HCT116 (cell line): ENCODE results near the gene FAM111A. TPM values are rescaled to one million over a fixed set of nuclear protein-coding genes. Genes with fewer than 3 reads are reported as not detected.

Source experiments
- ATAC-seq: fragments of 200-7000 bp; cut with Tn5 transposase; 2 replicates; pipeline ENCODE4 v1.9.1; 2020; ENCODE audit warnings: mild to moderate bottlenecking, moderate library complexity
- BruUV-seq: library from RNA; stranded (reverse); fragments of 400-500 nt; replicated peaks from 2 replicates; lab custom pipeline; 2021; lab: Mats Ljungman, UMichigan
- CTCF ChIA-PET: fragments of 300-600 bp; sonication (Branson Sonifier 250); formaldehyde crosslinking; loops from one replicate; lab custom pipeline; 2021; ENCODE audit warnings: antibody characterized with exemption; lab: Charles Lee
- POLR2A ChIA-PET: fragments of 300-600, 350-600 bp; sonication (Branson Sonifier 250); formaldehyde crosslinking; loops from one replicate; lab custom pipeline; 2021; ENCODE audit warnings: antibody characterized with exemption; lab: Charles Lee
- RAD21 ChIA-PET, 2 experiments: fragments of 300-600 bp; sonication (Branson Sonifier 250); formaldehyde crosslinking; loops; one replicate each; lab custom pipeline; 2023; ENCODE audit warnings: low total read pairs in 2 of 2; ENCODE audit not compliant: uncharacterized antibody in 2 of 2, unreplicated experiment in 2 of 2, low non-redundant PET in 1 of 2; lab: Charles Lee
- DNase-seq: peaks from one replicate; pipeline ENCODE4 v3.0.0-alpha.2; 2010; ENCODE audit warnings: low read depth, low spot score
- H2AFZ ChIP-seq: fragments of 200-600 bp; shearing (Covaris generic), sonication (generic); 2 replicates; pipeline ENCODE4 v1.6.1; 2017; ENCODE audit warnings: low read depth, mixed run types, mixed read lengths, antibody characterized with exemption, low read length; ENCODE audit not compliant: poor library complexity, severe bottlenecking
- H3K27ac ChIP-seq: 2 replicates; pipeline ENCODE4 v1.5.1; 2012; ENCODE audit warnings: low read depth, low read length
- H3K27me3 ChIP-seq: fragments of 200-600 bp; sonication (generic); 2 replicates; pipeline ENCODE4 v1.6.1; 2016; ENCODE audit warnings: mixed run types, low read length, mixed read lengths; ENCODE audit not compliant: insufficient read depth
- H3K36me3 ChIP-seq, 2 experiments: fragments of 200-500 bp in 1 of 2; fragments of 200-600 bp in 1 of 2; sonication (Bioruptor generic) in 1 of 2; sonication (generic) in 1 of 2; 2 replicates each; pipeline versions ENCODE4 v1.5.1 to v1.6.1; 2014 to 2016; ENCODE audit warnings: low read length in 2 of 2, inconsistent platforms in 1 of 2, mixed read lengths in 1 of 2, mixed run types in 1 of 2; ENCODE audit not compliant: insufficient read depth in 2 of 2, control insufficient read depth in 1 of 2
- H3K4me1 ChIP-seq, 2 experiments: fragments of 200-600 bp in 1 of 2; sonication (generic) in 1 of 2; 2 replicates each; pipeline versions ENCODE4 v1.5.1 to v1.6.1; 2012 to 2017; ENCODE audit warnings: low read length in 2 of 2, inconsistent platforms in 1 of 2, mild to moderate bottlenecking in 1 of 2, mixed read lengths in 1 of 2, mixed run types in 1 of 2, moderate library complexity in 1 of 2; ENCODE audit not compliant: insufficient read depth in 2 of 2, control insufficient read depth in 1 of 2
- H3K4me2 ChIP-seq: fragments of 200-600 bp; sonication (generic); 2 replicates; pipeline ENCODE4 v1.6.1; 2017; ENCODE audit warnings: mixed run types, low read length, mixed read lengths
- H3K4me3 ChIP-seq, 2 experiments: fragments of 200-600 bp in 1 of 2; sonication (generic) in 1 of 2; replicated peaks in 1 of 2; 2 replicates each; pipeline ENCODE4 v1.5.1; 2011 to 2016; ENCODE audit warnings: low read length in 2 of 2, control low read depth in 1 of 2, low read depth in 1 of 2, mild to moderate bottlenecking in 1 of 2, mixed read lengths in 1 of 2, mixed run types in 1 of 2
- H3K79me2 ChIP-seq: fragments of 200-600 bp; sonication (generic); 2 replicates; pipeline ENCODE4 v1.6.1; 2017; ENCODE audit warnings: mild to moderate bottlenecking, mixed run types, low read length, moderate library complexity, mixed read lengths; ENCODE audit not compliant: insufficient read depth
- H3K9ac ChIP-seq: fragments of 200-600 bp; sonication (generic); 2 replicates; pipeline ENCODE4 v1.6.1; 2016; ENCODE audit warnings: low read length, mixed read lengths
- H3K9me2 ChIP-seq: fragments of 200-600 bp; sonication (generic), shearing (Covaris generic); 2 replicates; pipeline ENCODE4 v1.6.1; 2017; ENCODE audit warnings: mixed run types, mild to moderate bottlenecking, moderate library complexity; ENCODE audit not compliant: insufficient read depth
- H3K9me3 ChIP-seq, 2 experiments: fragments of 200-500 bp in 1 of 2; fragments of 200-600 bp in 1 of 2; sonication (Bioruptor generic) in 1 of 2; sonication (generic) in 1 of 2; 2 replicates each; pipeline ENCODE4 v1.6.1; 2014 to 2017; ENCODE audit warnings: low read length in 2 of 2, mixed read lengths in 2 of 2, inconsistent platforms in 1 of 2, low read depth in 1 of 2, mild to moderate bottlenecking in 1 of 2, mixed run types in 1 of 2, moderate library complexity in 1 of 2; ENCODE audit not compliant: control insufficient read depth in 1 of 2, insufficient read depth in 1 of 2
- H4K20me1 ChIP-seq: fragments of 200-600 bp; sonication (generic), shearing (Covaris generic); 2 replicates; pipeline ENCODE4 v1.6.1; 2017; ENCODE audit warnings: mixed run types, mild to moderate bottlenecking, moderate library complexity; ENCODE audit not compliant: insufficient read depth
- ATF3 ChIP-seq: IDR thresholded peaks from 2 replicates; pipeline ENCODE4 v1.6.1; 2012
- CEBPB ChIP-seq: IDR thresholded peaks from 2 replicates; pipeline ENCODE4 v1.6.1; 2012; ENCODE audit warnings: low read depth
- EZH2 ChIP-seq: fragments of 200-600 bp; sonication (generic); IDR thresholded peaks from 2 replicates; pipeline ENCODE4 v1.6.1; 2017; ENCODE audit warnings: antibody characterized with exemption, mixed run types
- POLR2A ChIP-seq: IDR thresholded peaks from 2 replicates; pipeline ENCODE4 v1.7.0; 2011; ENCODE audit warnings: borderline replicate concordance; ENCODE audit not compliant: insufficient read depth, insufficient read length; ENCODE audit errors: extremely low read depth
- REST ChIP-seq: IDR thresholded peaks from 2 replicates; pipeline ENCODE4 v1.6.1; 2012; ENCODE audit warnings: low read depth
- SRF ChIP-seq: IDR thresholded peaks from 2 replicates; pipeline ENCODE4 v1.6.1; 2012; ENCODE audit warnings: low read depth
- ZFX ChIP-seq: fragments of 450-650 bp; IDR thresholded peaks from 2 replicates; pipeline ENCODE4 v1.6.1; 2017
- ZNF274 ChIP-seq: fragments of 200-500 bp; sonication (Bioruptor generic); IDR thresholded peaks from 2 replicates; pipeline ENCODE4 v1.6.1; 2014; ENCODE audit warnings: mild to moderate bottlenecking, low read depth, low read length, inconsistent platforms
- intact Hi-C: fragments of 100-400 bp; cut with micrococcal nuclease; formaldehyde crosslinking; loops from 2 replicates; pipeline ENCODE4 v1.10.0; 2022
- total RNA-seq: library from RNA; stranded (reverse); gene quantifications from one replicate; pipeline ENCODE4 v1.2.1, GENCODE V29; 2021; ENCODE audit not compliant: unreplicated experiment

Gene FAM111A
- total RNA-seq, 1 experiment from 2014 or later: 30.3 TPM

DNA sequence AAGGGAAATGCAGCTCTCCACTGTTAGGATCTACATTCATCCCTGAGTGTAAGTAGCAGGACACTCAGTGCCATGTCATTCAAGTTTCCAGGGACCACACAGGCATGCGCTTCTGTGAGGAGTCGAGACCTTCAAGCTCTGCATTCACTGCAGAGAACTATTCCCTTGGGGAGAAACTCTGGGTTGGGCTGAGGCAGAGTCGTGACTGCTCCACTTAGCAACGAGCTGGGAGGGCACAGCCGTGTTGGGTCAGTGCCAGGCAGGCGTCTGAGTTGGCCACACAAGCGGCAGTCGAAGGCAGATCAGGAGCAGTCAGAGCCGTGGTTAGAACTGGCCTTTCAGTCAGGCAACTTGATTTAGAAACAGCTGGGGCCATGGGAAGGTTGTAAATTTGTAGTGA, 55.3 kb downstream of the FAM111A start:
- Histone ChIP-seq H3K27me3 (no peaks in the 10 kb centered on the region), H2AFZ (no peak overlapping the region), H3K9me2 (no peaks in the 10 kb centered on the region), H3K4me2 (no peak overlapping the region), H3K9me3 (no peaks in the 10 kb centered on the region), H3K9ac (no peak overlapping the region), H3K27ac (no peak overlapping the region), H3K4me3 (no peak overlapping the region), H3K36me3 (0 out of 4 replicates have a peak, but pooled peaks cover 3 to 4% of the 10 kb centered on the region in 2 experiments), H3K79me2 (no peaks in the 10 kb centered on the region), H4K20me1 (no peaks in the 10 kb centered on the region), H3K4me1 (no peaks in the 10 kb centered on the region)
- ATAC-seq (no peak), DNase-seq (no peak)
- CTCF ChIA-PET: interaction anchor here (1.9 to 3.5 kb wide), 2 partner anchors 9 to 12 kb away, joined by 5 to 18 read pairs; no protein-coding TSS in a partner anchor
- BruUV-seq: no TSS peak
- POLR2A ChIA-PET: no interaction called here
- TF ChIP-seq REST: no peak
- TF ChIP-seq CEBPB: no peak
- no peak for TF ChIP-seq SRF
- TF ChIP-seq ATF3: no peak
- no peak for TF ChIP-seq EZH2
- no peak for TF ChIP-seq POLR2A
- no peak for TF ChIP-seq ZNF274
- TF ChIP-seq ZFX: no peak
- intact Hi-C loops: no loop called here
- RAD21 ChIA-PET: no interaction called here
